Spleen (tissue), 7 donors: Measurements from ENCODE around the gene MB.

Experiments used
- POLR2AphosphoS5 ChIP-seq, 3 donors: sonication (generic); formaldehyde crosslinking; IDR thresholded peaks; one replicate each; pipeline ENCODE4 v1.5.1; 2017; ENCODE audit warnings: antibody characterized with exemption in 3 of 3
- TF ChIP-seq, protein P1 (sequence below), 11 experiments: fragments of 200-600 bp in 7 of 11; fragments of 450-650 bp in 4 of 11; sonication (generic) in 4 of 11; IDR thresholded peaks in 8 of 11; conservative IDR thresholded peaks in 3 of 11; 1 replicate in 7 of 11; 2 replicates in 4 of 11; pipeline versions ENCODE4 v1.4.0 to v1.8.0; 2016 to 2021; ENCODE audit warnings: antibody characterized with exemption in 11 of 11, inconsistent platforms in 4 of 11, mild to moderate bottlenecking in 1 of 11
- donor health status: DM: no; HTN: no; CAD: no; lungs with moderate emphysema.
- donor health status: DM: no; HTN: no; CAD: no.
- donor health status: DM: no; HTN: no; CAD: no.

GRCh38 chr22:35610741-35611140, 6.4 kb downstream of the MB start:
- TF ChIP-seq, protein P1, sequence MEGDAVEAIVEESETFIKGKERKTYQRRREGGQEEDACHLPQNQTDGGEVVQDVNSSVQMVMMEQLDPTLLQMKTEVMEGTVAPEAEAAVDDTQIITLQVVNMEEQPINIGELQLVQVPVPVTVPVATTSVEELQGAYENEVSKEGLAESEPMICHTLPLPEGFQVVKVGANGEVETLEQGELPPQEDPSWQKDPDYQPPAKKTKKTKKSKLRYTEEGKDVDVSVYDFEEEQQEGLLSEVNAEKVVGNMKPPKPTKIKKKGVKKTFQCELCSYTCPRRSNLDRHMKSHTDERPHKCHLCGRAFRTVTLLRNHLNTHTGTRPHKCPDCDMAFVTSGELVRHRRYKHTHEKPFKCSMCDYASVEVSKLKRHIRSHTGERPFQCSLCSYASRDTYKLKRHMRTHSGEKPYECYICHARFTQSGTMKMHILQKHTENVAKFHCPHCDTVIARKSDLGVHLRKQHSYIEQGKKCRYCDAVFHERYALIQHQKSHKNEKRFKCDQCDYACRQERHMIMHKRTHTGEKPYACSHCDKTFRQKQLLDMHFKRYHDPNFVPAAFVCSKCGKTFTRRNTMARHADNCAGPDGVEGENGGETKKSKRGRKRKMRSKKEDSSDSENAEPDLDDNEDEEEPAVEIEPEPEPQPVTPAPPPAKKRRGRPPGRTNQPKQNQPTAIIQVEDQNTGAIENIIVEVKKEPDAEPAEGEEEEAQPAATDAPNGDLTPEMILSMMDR (IDR thresholded peaks at IDR 0.05 in 8 of 11, conservative IDR thresholded peaks at IDR 0.05 in 3 of 11) = no peak
- TF ChIP-seq POLR2AphosphoS5 (IDR thresholded peaks at IDR 0.05) = no peak
